ENCODE results near the gene NHS. TPM values are rescaled to one million over a fixed set of nuclear protein-coding genes. Genes with fewer than 3 reads are reported as not detected.

NHS gene
- total RNA-seq, 6 experiments from 2014 or later = 2.8 to 6.1 (median 4.9) TPM

DNA sequence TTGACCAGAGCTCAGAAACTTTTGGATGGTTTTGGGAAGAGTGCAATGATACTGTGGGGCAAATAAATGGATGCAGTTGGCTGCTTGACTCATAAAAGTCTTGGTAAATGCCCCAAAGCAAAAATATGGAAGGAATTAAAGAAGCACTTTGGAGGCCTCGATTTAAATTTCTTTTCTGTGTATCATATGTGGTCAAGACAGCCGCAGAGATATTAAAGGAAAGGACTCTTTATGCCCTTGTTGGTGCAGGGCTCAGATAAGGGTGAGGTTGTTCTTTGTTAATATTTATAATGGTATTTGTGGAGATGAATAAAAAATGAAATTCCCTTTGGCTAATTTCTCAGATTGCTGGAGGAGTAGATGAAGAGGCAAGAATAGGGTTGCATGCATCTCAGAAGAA, 90.2 kb downstream of the NHS start:
- peaks cover 35% of the 10 kb centered on the region for H3K4me1 Mint-ChIP-seq (ENCODE audit: low read depth)
- peak; percentile 66 for DNase-seq
- peak overlapping the region; percentile 46; the same call in 1 of the 2 replicates for H3K4me3 Mint-ChIP-seq
- no peaks in the 10 kb centered on the region for H3K36me3 Mint-ChIP-seq (ENCODE audit: low read depth)
- TF ChIP-seq, protein P1, sequence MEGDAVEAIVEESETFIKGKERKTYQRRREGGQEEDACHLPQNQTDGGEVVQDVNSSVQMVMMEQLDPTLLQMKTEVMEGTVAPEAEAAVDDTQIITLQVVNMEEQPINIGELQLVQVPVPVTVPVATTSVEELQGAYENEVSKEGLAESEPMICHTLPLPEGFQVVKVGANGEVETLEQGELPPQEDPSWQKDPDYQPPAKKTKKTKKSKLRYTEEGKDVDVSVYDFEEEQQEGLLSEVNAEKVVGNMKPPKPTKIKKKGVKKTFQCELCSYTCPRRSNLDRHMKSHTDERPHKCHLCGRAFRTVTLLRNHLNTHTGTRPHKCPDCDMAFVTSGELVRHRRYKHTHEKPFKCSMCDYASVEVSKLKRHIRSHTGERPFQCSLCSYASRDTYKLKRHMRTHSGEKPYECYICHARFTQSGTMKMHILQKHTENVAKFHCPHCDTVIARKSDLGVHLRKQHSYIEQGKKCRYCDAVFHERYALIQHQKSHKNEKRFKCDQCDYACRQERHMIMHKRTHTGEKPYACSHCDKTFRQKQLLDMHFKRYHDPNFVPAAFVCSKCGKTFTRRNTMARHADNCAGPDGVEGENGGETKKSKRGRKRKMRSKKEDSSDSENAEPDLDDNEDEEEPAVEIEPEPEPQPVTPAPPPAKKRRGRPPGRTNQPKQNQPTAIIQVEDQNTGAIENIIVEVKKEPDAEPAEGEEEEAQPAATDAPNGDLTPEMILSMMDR (IDR thresholded peaks at IDR 0.05) = no peak
- H3K27ac Mint-ChIP-seq = peak overlapping the region; percentile 80
- H3K9me3 Mint-ChIP-seq = no peaks in the 10 kb centered on the region
- no peaks in the 10 kb centered on the region for H3K27me3 Mint-ChIP-seq (ENCODE audit: insufficient read depth)

DNA sequence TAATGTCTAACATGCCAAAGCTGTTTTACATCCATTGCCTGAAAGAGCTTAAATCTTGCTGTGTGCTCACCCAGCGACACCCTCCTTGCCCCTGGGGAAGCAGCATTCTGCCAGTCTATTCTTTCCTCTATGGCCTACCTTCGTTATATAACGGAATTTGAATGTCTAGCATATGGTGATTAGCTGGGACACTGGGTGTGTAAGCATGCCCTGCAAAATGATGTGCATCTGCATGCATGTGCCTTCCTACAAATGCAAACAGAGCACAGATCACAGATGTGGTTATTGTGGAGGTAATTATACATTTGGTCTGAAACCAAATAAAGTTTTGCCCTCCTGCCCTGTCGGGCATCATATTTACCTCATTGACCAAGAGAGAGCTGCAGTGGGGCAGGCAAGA, 90.8 kb downstream of the NHS start:
- DNase-seq = no peak
- no peak overlapping the region for H3K27ac Mint-ChIP-seq
- H3K4me1 Mint-ChIP-seq (ENCODE audit: low read depth) = peaks cover 35% of the 10 kb centered on the region
- H3K4me3 Mint-ChIP-seq = no peak overlapping the region
- no peaks in the 10 kb centered on the region for H3K9me3 Mint-ChIP-seq
- TF ChIP-seq, protein P1 (IDR thresholded peaks at IDR 0.05) = no peak
- H3K36me3 Mint-ChIP-seq (ENCODE audit: low read depth) = no peaks in the 10 kb centered on the region; the same call in 1 of the 2 replicates
- no peaks in the 10 kb centered on the region for H3K27me3 Mint-ChIP-seq (ENCODE audit: insufficient read depth)

DNA sequence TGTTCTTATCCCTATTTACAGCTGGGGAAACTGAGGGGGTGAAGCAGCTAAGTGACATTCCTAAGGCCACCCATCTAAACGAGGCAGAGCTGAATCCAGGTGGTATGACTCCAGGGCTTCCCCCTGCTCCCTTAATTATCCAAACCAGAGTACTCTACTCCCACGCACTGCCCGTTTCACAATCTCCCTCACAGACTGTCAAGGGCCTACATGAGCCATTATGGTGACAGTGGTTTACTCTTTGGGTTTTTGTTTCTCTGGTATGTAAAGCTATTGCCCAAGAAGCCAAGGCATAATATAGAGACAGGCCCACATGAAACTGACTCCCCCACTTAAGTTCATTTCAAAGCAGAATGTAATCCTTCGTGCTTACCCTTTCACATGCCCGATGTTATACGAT, 95.1 kb downstream of the NHS start:
- TF ChIP-seq, protein P1 (IDR thresholded peaks at IDR 0.05) = no peak
- Mint-ChIP-seq H3K4me1 (ENCODE audit: low read depth) (peaks cover 25% of the 10 kb centered on the region), H3K27ac (no peak overlapping the region), H3K4me3 (no peak overlapping the region), H3K9me3 (no peaks in the 10 kb centered on the region), H3K27me3 (ENCODE audit: insufficient read depth) (no peaks in the 10 kb centered on the region; the same call in none of the 2 replicates), H3K36me3 (ENCODE audit: low read depth) (no peaks in the 10 kb centered on the region; the same call in 1 of the 2 replicates)
- DNase-seq = no peak

DNA sequence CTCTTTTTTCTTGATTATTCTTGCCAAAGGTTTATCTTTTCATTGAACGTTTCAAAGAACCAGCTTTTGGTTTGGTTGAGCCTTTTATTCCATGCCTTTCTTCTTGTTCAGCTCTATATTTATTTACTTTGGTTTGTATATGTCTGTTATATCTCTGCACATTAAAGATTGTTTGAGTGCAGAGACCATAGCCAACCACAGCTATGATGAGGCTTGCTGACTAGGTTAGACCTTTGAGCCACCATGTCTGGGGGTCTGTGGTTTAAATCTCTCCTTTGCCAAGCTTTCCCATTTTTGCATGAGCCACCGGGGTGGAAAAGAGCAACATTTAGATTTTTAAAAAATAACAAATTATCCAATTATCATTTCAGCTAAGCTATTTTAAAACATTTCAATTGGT, 96.1 kb downstream of the NHS start:
- TF ChIP-seq, protein P1 (IDR thresholded peaks at IDR 0.05) = no peak
- Mint-ChIP-seq H3K4me1 (ENCODE audit: low read depth) (peaks cover 25% of the 10 kb centered on the region), H3K27me3 (ENCODE audit: insufficient read depth) (no peaks in the 10 kb centered on the region; the same call in none of the 2 replicates), H3K27ac (no peak overlapping the region), H3K36me3 (ENCODE audit: low read depth) (no peaks in the 10 kb centered on the region; the same call in 1 of the 2 replicates), H3K9me3 (no peaks in the 10 kb centered on the region), H3K4me3 (no peak overlapping the region)
- DNase-seq = no peak

DNA sequence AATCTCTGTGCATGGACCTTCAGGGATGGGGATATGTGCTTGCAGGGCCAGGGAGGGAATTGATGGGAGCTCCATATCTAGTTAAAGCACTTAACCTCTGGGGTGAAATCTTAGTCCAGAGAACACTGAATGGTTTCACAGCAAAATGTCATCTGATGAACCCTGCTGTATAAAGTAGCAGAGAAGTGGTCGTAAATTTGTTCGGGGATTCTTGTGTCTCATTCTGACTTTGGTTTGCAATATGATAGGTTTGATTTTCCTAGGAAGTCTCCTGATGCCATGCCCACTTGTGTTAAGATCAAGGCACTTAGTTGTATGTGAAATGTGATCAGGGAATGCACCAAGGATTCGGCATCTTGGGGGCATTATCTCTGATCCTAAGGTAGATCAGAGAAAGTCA, 96.9 kb downstream of the NHS start:
- H3K4me3 Mint-ChIP-seq = no peak overlapping the region

More for the DNA sequence above, 96.9 kb downstream of the NHS start:
- H3K4me1 Mint-ChIP-seq (ENCODE audit: low read depth) = peaks cover 25% of the 10 kb centered on the region
- H3K9me3 Mint-ChIP-seq = no peaks in the 10 kb centered on the region
- no peaks in the 10 kb centered on the region; the same call in 1 of the 2 replicates for H3K36me3 Mint-ChIP-seq (ENCODE audit: low read depth)
- no peak overlapping the region for H3K27ac Mint-ChIP-seq
- H3K27me3 Mint-ChIP-seq (ENCODE audit: insufficient read depth) = no peaks in the 10 kb centered on the region; the same call in none of the 2 replicates
- DNase-seq = no peak
- TF ChIP-seq, protein P1 (IDR thresholded peaks at IDR 0.05) = no peak

Data from HFFc6 (cell line).